Measurements from ENCODE around the gene VPS13D.
"Not testable (repeated sequence)": the region's sequence is repeated elsewhere in the genome, so short reads cannot be mapped to it uniquely, and the experiment has no call there.

VPS13D gene

DNA sequence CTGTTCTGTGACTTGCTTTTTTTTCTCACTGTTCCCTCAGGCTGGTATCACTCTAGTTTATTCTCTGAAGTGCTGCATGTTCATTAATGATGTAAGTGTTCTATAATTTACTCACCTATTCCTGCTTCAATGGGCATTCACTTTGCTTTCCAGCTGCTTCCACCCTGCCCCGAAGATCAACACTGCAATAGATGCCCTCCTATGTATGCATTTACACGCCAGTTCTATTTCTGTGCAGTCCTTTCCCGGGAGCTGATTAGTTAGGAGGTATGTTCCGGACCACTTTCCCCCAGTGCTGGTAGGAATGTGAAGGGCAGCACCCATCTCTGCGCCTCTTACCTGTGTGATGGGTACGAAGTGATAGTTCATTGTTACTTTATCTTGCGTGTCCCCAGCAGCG, 284.8 kb downstream of the VPS13D start:
- CTCF ChIA-PET = interaction anchor here (1.8 kb wide), 1 partner anchor 11 kb away, joined by 4 read pairs; no protein-coding TSS in a partner anchor

DNA sequence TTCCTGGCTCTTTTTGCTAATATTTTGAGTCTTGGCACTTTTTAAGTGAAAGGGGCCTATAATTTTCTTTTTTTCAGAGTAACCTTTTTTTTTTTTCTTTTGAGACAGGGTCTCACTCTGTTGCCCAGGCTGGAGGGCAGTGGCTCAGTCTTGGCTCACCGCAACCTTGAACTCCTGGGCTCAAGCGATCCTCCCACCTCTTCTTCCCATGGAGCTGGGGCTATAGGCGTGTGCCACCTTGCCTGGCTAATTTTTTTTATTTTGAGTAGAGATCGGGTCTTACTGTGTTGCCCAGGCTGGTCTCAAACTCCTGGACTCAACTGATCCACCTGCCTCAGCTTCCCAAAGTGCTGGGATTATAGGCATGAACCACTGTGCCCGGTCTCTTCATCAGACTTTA, 285.4 kb downstream of the VPS13D start:
- CTCF ChIA-PET = interaction anchor here (1.2 to 1.8 kb wide), 2 partner anchors 9 to 11 kb away, joined by 4 read pairs; no protein-coding TSS in a partner anchor
- POLR2A ChIA-PET = no interaction called here
- DNase-seq (ENCODE audit: extremely low spot score) = no peak
- TF ChIP-seq, protein P1, sequence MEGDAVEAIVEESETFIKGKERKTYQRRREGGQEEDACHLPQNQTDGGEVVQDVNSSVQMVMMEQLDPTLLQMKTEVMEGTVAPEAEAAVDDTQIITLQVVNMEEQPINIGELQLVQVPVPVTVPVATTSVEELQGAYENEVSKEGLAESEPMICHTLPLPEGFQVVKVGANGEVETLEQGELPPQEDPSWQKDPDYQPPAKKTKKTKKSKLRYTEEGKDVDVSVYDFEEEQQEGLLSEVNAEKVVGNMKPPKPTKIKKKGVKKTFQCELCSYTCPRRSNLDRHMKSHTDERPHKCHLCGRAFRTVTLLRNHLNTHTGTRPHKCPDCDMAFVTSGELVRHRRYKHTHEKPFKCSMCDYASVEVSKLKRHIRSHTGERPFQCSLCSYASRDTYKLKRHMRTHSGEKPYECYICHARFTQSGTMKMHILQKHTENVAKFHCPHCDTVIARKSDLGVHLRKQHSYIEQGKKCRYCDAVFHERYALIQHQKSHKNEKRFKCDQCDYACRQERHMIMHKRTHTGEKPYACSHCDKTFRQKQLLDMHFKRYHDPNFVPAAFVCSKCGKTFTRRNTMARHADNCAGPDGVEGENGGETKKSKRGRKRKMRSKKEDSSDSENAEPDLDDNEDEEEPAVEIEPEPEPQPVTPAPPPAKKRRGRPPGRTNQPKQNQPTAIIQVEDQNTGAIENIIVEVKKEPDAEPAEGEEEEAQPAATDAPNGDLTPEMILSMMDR (IDR thresholded peaks at IDR 0.05; ENCODE audit: control extremely low read depth, extremely low read depth, low read depth, missing control alignments) = no peak

More for the DNA sequence above, 284.8 kb downstream of the VPS13D start:
- POLR2A ChIA-PET = no interaction called here
- TF ChIP-seq, protein P1 (IDR thresholded peaks at IDR 0.05; ENCODE audit: control extremely low read depth, extremely low read depth, low read depth, missing control alignments) = no peak
- DNase-seq (ENCODE audit: extremely low spot score) = no peak

DNA sequence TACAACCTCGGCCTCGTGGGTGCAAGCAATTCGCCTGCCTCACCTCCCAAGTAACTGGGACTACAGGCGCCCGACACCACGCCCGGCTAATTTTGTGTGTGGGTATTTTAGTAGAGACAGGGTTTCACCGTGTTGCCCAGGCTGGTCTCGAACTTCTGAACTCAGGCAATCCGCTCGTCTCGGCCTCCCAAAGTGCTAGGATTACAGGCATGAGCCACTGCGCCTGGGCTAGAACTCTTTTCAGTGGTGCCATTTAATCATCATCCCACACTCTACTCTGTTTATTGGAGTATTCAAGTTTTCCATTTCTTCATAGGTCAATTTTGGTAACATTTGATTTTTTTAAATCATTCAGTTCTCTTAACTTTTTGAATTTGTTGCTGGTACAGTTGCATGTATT, 286.9 kb downstream of the VPS13D start:
- DNase-seq (ENCODE audit: extremely low spot score) = no peak
- TF ChIP-seq, protein P1 (IDR thresholded peaks at IDR 0.05; ENCODE audit: control extremely low read depth, extremely low read depth, low read depth, missing control alignments) = no peak
- ChIA-PET CTCF (no interaction called here), POLR2A (no interaction called here)

DNA sequence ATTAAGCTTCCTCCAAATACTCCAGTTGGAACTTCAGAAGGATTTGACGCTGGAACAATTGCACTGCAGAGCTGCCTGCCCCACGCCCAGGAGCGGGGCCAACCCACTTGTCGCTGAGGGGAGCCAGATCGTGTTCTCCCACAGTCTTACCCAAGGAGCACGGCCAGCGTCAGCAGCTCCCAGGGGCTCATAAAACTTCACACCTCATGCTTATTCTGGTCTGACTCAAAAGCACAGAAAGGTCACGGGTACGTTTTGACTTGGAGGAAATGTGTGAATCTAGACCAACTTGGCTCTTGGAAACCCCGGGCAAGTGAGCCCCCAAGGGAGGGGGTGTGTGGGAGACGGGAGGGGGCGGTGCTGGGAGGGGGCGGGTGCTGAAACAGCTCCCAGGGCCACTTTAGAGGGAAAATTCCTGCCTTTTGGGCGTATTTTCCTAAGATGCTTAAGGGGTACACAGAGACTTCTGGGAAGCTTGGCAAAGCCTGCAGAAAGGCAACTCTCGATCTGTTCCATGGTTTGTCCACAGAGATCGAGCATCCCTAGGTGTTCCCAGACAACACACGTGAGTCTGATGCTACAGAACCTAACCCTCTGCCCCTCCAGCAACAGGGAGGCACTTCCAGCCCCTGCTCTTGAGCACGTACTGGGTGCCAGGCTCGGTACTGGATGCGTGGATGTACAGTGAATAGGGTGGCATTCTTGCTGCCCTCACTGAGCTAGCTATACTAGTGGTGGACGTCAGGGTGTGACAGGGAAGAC, 289.3 kb downstream of the VPS13D start:
- TF ChIP-seq, protein P1 (IDR thresholded peaks at IDR 0.05; ENCODE audit: control extremely low read depth, extremely low read depth, low read depth, missing control alignments) = no peak
- ChIA-PET CTCF (no interaction called here), POLR2A (no interaction called here)
- DNase-seq (ENCODE audit: extremely low spot score) = no peak

DNA sequence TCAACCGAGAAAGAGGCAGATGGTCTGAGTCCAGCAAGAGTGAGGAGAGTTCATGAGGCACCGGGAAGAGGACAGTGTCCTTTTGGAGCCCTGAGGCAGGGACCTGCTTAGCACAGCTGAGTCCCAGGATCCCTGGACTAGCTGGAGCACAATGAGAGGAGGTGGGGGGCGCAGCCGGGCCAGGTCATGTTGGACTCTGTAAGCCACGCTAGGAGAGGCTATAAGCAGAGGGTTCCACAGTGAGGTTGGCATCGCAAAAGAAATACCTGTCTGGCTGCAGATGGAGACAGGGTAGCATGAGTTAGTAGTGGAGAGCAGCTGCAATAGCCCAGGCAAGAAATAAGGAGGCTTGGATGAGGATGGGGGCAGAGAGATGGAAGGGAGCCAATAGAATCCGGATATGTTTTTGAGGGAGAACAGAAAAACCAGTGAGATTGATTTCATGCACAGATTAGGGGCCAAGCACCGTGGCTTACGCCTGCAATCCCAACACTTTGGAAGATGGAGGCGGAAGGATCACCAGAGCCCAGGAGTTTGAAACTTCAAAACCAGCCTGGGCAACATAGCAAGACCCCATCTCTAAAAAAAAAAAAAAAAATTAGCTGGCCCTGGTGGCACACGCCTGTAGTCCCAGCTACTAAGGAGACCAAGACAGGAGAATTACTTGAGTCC, 290.0 kb downstream of the VPS13D start:
- ChIA-PET POLR2A (no interaction called here), CTCF (no interaction called here)
- TF ChIP-seq, protein P1 (IDR thresholded peaks at IDR 0.05; ENCODE audit: control extremely low read depth, extremely low read depth, low read depth, missing control alignments) = no peak
- no peak for DNase-seq (ENCODE audit: extremely low spot score)

DNA sequence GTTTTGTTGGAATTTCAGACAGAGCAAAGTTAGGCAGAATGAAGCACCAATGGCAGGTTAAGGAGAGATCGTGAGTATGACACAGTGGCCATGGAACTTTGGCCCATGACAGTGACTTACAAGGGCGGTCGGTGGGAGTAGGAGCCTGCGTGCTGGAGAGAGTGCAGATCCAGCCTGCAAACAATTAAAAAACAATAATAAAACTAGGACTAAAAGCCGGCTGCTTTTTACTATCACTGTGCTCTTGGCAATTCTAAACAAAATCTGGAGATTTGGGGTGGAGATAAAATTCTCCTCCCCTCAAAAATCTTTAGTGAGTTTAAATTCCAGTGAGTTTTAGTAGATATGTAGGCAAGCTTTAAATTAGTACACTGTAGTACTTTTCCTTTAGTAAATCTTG, 291.3 kb downstream of the VPS13D start:
- no peak for DNase-seq (ENCODE audit: extremely low spot score)
- ChIA-PET POLR2A (no interaction called here), CTCF (no interaction called here)
- TF ChIP-seq, protein P1 (IDR thresholded peaks at IDR 0.05; ENCODE audit: control extremely low read depth, extremely low read depth, low read depth, missing control alignments) = no peak

DNA sequence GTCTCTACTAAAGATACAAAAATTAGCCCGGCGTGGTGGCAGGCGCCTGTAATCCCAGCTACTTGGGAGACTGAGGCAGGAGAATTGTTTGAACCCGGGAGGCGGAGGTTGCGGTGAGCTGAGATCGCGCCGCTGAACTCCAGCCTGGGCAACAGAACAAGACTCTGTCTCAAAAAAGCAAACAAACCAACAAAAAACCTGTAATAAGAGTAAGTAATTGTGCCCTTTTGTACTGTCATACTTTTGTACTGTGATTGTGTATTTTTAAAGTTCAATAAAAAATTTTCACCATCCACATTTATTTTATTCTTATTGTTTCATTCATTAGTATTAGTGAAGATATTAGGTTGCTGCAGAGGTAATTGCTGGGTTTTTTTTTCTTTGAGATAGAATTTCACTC, 292.9 kb downstream of the VPS13D start:
- POLR2A ChIA-PET; CTCF ChIA-PET; DNase-seq (ENCODE audit: extremely low spot score): not testable (repeated sequence)
